DOHH2 (cell line): ENCODE data around the gene LASP1NB.

Experiments
- H3F3A ChIP-seq: fragments of 200-600 bp; sonication (generic), shearing (Covaris generic); 2 replicates; pipeline ENCODE4 v1.6.0; 2016; ENCODE audit warnings: antibody characterized with exemption, mild to moderate bottlenecking; ENCODE audit not compliant: control insufficient read depth, insufficient read depth
- H3K27ac ChIP-seq: fragments of 200-600 bp; sonication (generic); 2 replicates; pipeline ENCODE4 v1.5.1; 2014; ENCODE audit warnings: low read depth, mild to moderate bottlenecking, low read length, moderate library complexity
- H3K27me3 ChIP-seq: fragments of 200-600 bp; sonication (generic); 2 replicates; pipeline ENCODE4 v1.6.1; 2014; ENCODE audit warnings: mild to moderate bottlenecking, low read length, mixed read lengths; ENCODE audit not compliant: control insufficient read depth
- H3K36me3 ChIP-seq: fragments of 200-600 bp; sonication (generic); 2 replicates; pipeline ENCODE4 v1.6.1; 2014; ENCODE audit warnings: mild to moderate bottlenecking, low read length, moderate library complexity, mixed read lengths; ENCODE audit not compliant: control insufficient read depth
- H3K4me1 ChIP-seq: fragments of 200-600 bp; sonication (generic); 2 replicates; pipeline ENCODE4 v1.6.1; 2014; ENCODE audit warnings: mild to moderate bottlenecking, low read length, mixed read lengths; ENCODE audit not compliant: control insufficient read depth
- H3K4me2 ChIP-seq: fragments of 200-600 bp; sonication (generic); 2 replicates; pipeline ENCODE4 v1.6.0; 2014; ENCODE audit warnings: mild to moderate bottlenecking, low read length, moderate library complexity
- H3K4me3 ChIP-seq: fragments of 200-600 bp; sonication (generic); 2 replicates; pipeline ENCODE4 v1.5.1; 2014; ENCODE audit warnings: mild to moderate bottlenecking, low read length, mixed read lengths
- H3K79me2 ChIP-seq: fragments of 200-600 bp; sonication (generic); 2 replicates; pipeline ENCODE4 v1.6.1; 2014; ENCODE audit warnings: mild to moderate bottlenecking, low read length, mixed read lengths; ENCODE audit not compliant: control insufficient read depth
- H3K9me2 ChIP-seq: fragments of 200-600 bp; sonication (generic); replicated peaks from 2 replicates; pipeline ENCODE4 v1.6.1; 2014; ENCODE audit warnings: mild to moderate bottlenecking, low read length, mixed read lengths; ENCODE audit not compliant: control insufficient read depth
- H3K9me3 ChIP-seq: fragments of 200-600 bp; sonication (generic); 2 replicates; pipeline ENCODE4 v1.6.1; 2014; ENCODE audit warnings: antibody characterized with exemption, low read length, mixed read lengths; ENCODE audit not compliant: control insufficient read depth, insufficient read depth
- H4K20me1 ChIP-seq: fragments of 200-600 bp; sonication (generic); 2 replicates; pipeline ENCODE4 v1.6.0; 2014; ENCODE audit warnings: low read depth, mild to moderate bottlenecking, antibody characterized with exemption, low read length, moderate library complexity; ENCODE audit not compliant: control insufficient read depth, insufficient read depth
- CTCF ChIP-seq: fragments of 200-600 bp; sonication (generic); IDR thresholded peaks from one replicate; pipeline ENCODE4 v1.5.1; 2014; ENCODE audit warnings: antibody characterized with exemption, mild to moderate bottlenecking, low read depth, low read length; ENCODE audit not compliant: poor library complexity, severe bottlenecking
- EZH2phosphoT487 ChIP-seq: fragments of 200-600 bp; sonication (generic); IDR thresholded peaks from 2 replicates; pipeline ENCODE4 v1.6.1; 2017; ENCODE audit warnings: borderline replicate concordance, mild to moderate bottlenecking, antibody characterized with exemption, low read length, moderate library complexity, mixed read lengths

The LASP1NB gene

GRCh38 chr17:38893607-38894006, 31.8 kb upstream of the LASP1NB start:
- TF ChIP-seq CTCF: no peak
- 0 out of 2 replicates have a peak, but pooled peaks cover 2% of the 10 kb centered on the region for H3K79me2 ChIP-seq
- H4K20me1 ChIP-seq: no peaks in the 10 kb centered on the region
- H3K4me3 ChIP-seq: no peak overlapping the region
- H3K36me3 ChIP-seq: peaks cover 47% of the 10 kb centered on the region
- no peak overlapping the region for H3K4me2 ChIP-seq
- no peaks in the 10 kb centered on the region for H3K9me2 ChIP-seq
- H3K4me1 ChIP-seq: peaks cover 23% of the 10 kb centered on the region
- no peak overlapping the region for H3K27ac ChIP-seq
- H3K27me3 ChIP-seq: no peaks in the 10 kb centered on the region
- peaks cover 7% of the 10 kb centered on the region; the same call in 1 of the 2 replicates for H3F3A ChIP-seq
- no peaks in the 10 kb centered on the region for H3K9me3 ChIP-seq

- Histone ChIP-seq H3K36me3 (peaks cover 48% of the 10 kb centered on the region), H3K79me2 (peaks cover 6% of the 10 kb centered on the region; the same call in 1 of the 2 replicates), H3K27ac (no peak overlapping the region), H3F3A (peaks cover 7% of the 10 kb centered on the region; the same call in 1 of the 2 replicates), H4K20me1 (no peaks in the 10 kb centered on the region), H3K9me3 (no peaks in the 10 kb centered on the region), H3K4me1 (peaks cover 30% of the 10 kb centered on the region), H3K4me2 (no peak overlapping the region), H3K4me3 (no peak overlapping the region), H3K9me2 (no peaks in the 10 kb centered on the region), H3K27me3 (no peaks in the 10 kb centered on the region)
- TF ChIP-seq CTCF: no peak
- no peak for TF ChIP-seq EZH2phosphoT487
Measured at GRCh38 chr17:38894276-38894675, 31.1 kb upstream of the LASP1NB start.

GRCh38 chr17:38896346-38896954, 29.0 kb upstream of the LASP1NB start:
- TF ChIP-seq EZH2phosphoT487: no peak
- TF ChIP-seq CTCF: no peak
- H3K9me3 ChIP-seq: no peaks in the 10 kb centered on the region
- H3K27ac ChIP-seq: no peak overlapping the region
- peaks cover 7% of the 10 kb centered on the region; the same call in 1 of the 2 replicates for H3F3A ChIP-seq
- H3K4me3 ChIP-seq: no peak overlapping the region
- H3K9me2 ChIP-seq: no peaks in the 10 kb centered on the region
- no peaks in the 10 kb centered on the region for H3K27me3 ChIP-seq
- no peak overlapping the region for H3K4me2 ChIP-seq
- H3K79me2 ChIP-seq: peaks cover 8% of the 10 kb centered on the region; the same call in 1 of the 2 replicates
- H3K36me3 ChIP-seq: peaks cover 48% of the 10 kb centered on the region
- no peaks in the 10 kb centered on the region for H4K20me1 ChIP-seq
- peaks cover 51% of the 10 kb centered on the region for H3K4me1 ChIP-seq
